Activated naive CD4-positive, alpha-beta T cell (primary cell): ENCODE measurements around the gene ADGRB3.
"Not testable (repeated sequence)": the region's sequence is repeated elsewhere in the genome, so short reads cannot be mapped to it uniquely, and the experiment has no call there.

Experiments
- DNase-seq, 4 experiments: peaks; one replicate each; lab custom pipeline; 2025; lab: John Stamatoyannopoulos, UW

ADGRB3 gene

GRCh38 chr6:69044534-69044933 is 409.5 kb downstream of the ADGRB3 start:
- no peak for DNase-seq

GRCh38 chr6:69059413-69059812 is 424.3 kb downstream of the ADGRB3 start:
- no peak for DNase-seq

- no peak for DNase-seq
These were observed 426.0 kb downstream of the ADGRB3 start for GRCh38 chr6:69061066-69061465.

GRCh38 chr6:69063401-69063800 is 428.3 kb downstream of the ADGRB3 start:
- no peak for DNase-seq

- no peak for DNase-seq
These were observed 429.1 kb downstream of the ADGRB3 start for GRCh38 chr6:69064226-69064625.

GRCh38 chr6:69069881-69070280 is 434.8 kb downstream of the ADGRB3 start:
- DNase-seq, result no peak

GRCh38 chr6:69072796-69073195 is 437.7 kb downstream of the ADGRB3 start:
- no peak for DNase-seq

- DNase-seq, result no peak
These were observed 449.8 kb downstream of the ADGRB3 start for GRCh38 chr6:69084746-69085335.

- no peak for DNase-seq
These were observed 451.6 kb downstream of the ADGRB3 start for GRCh38 chr6:69086689-69087088.

GRCh38 chr6:69089539-69089938 is 454.5 kb downstream of the ADGRB3 start:
- no peak for DNase-seq

- no peak for DNase-seq
These were observed 455.1 kb downstream of the ADGRB3 start for GRCh38 chr6:69090132-69090531.

- DNase-seq, result no peak
These were observed 461.6 kb downstream of the ADGRB3 start for GRCh38 chr6:69096681-69097080.

GRCh38 chr6:69097948-69098347 is 462.9 kb downstream of the ADGRB3 start:
- DNase-seq, result no peak

GRCh38 chr6:69098910-69099309 is 463.8 kb downstream of the ADGRB3 start:
- no peak for DNase-seq

- no peak for DNase-seq
These were observed 465.7 kb downstream of the ADGRB3 start for GRCh38 chr6:69100772-69101171.

GRCh38 chr6:69102416-69102815 is 467.3 kb downstream of the ADGRB3 start:
- DNase-seq, result no peak

GRCh38 chr6:69105288-69105687 is 470.2 kb downstream of the ADGRB3 start:
- DNase-seq, result no peak

- DNase-seq, result no peak
These were observed 471.4 kb downstream of the ADGRB3 start for GRCh38 chr6:69106511-69106910.

GRCh38 chr6:69111301-69111700 is 476.2 kb downstream of the ADGRB3 start:
- DNase-seq, result no peak

- DNase-seq, result no peak
These were observed 481.6 kb downstream of the ADGRB3 start for GRCh38 chr6:69116658-69117057.

- not testable (repeated sequence) for DNase-seq
These were observed 486.7 kb downstream of the ADGRB3 start for GRCh38 chr6:69121461-69122406.

GRCh38 chr6:69122407-69122773 is 487.3 kb downstream of the ADGRB3 start:
- no peak for DNase-seq

- DNase-seq, result no peak
These were observed 493.3 kb downstream of the ADGRB3 start for GRCh38 chr6:69128411-69128810.
